Endothelial cell of umbilical vein (primary cell): ENCODE measurements around the gene NTRK2. TPM values are rescaled to one million over a fixed set of nuclear protein-coding genes. Genes with fewer than 3 reads are reported as not detected.

Source experiments
- BruUV-seq: library from RNA; stranded (reverse); fragments of 400-500 nt; replicated peaks from 2 replicates; lab custom pipeline; 2021; lab: Mats Ljungman, UMichigan
- CTCF ChIA-PET: fragments of 300-600, 350-600 bp; sonication (Branson Sonifier 250); formaldehyde crosslinking; loops from one replicate; lab custom pipeline; 2021; ENCODE audit warnings: antibody characterized with exemption, inconsistent platforms; lab: Charles Lee
- POLR2A ChIA-PET: fragments of 300-600, 350-600 bp; sonication (Branson Sonifier 250); formaldehyde crosslinking; loops from one replicate; lab custom pipeline; 2021; ENCODE audit warnings: antibody characterized with exemption, inconsistent platforms; lab: Charles Lee
- DNase-seq: peaks from one replicate; pipeline ENCODE4 v3.0.0-alpha.2; 2011; ENCODE audit warnings: low read depth, low spot score
- FAIRE-seq: peaks from 2 replicates; lab custom pipeline; 2011; peaks lifted over from hg19 to GRCh38; lab: Jason Lieb, UNC
- H2AFZ ChIP-seq: 2 replicates; pipeline ENCODE4 v1.6.0; 2012; ENCODE audit warnings: low read depth, low read length, control low read depth, inconsistent platforms
- H3K27ac ChIP-seq: 2 replicates; pipeline ENCODE4 v1.5.1; 2011; ENCODE audit warnings: low read depth, mild to moderate bottlenecking, control low read depth, low read length, moderate library complexity; ENCODE audit not compliant: insufficient read depth
- H3K27me3 ChIP-seq, 2 experiments: 2 replicates each; pipeline versions ENCODE4 v1.6.0 to v1.6.1; 2011; ENCODE audit warnings: low read length in 2 of 2, mixed read lengths in 1 of 2; ENCODE audit not compliant: control insufficient read depth in 2 of 2, insufficient read depth in 2 of 2
- H3K36me3 ChIP-seq, 2 experiments: 2 replicates in 1 of 2; 3 replicates in 1 of 2; pipeline ENCODE4 v1.5.1; 2011; ENCODE audit warnings: low read length in 2 of 2, mild to moderate bottlenecking in 1 of 2, moderate library complexity in 1 of 2; ENCODE audit not compliant: control insufficient read depth in 2 of 2, insufficient read depth in 2 of 2; ENCODE audit errors: extremely low read depth in 1 of 2
- H3K4me1 ChIP-seq: 3 replicates; pipeline ENCODE4 v1.5.1; 2011; ENCODE audit warnings: mild to moderate bottlenecking, low read length; ENCODE audit not compliant: control insufficient read depth, insufficient read depth; ENCODE audit errors: extremely low read depth
- H3K4me2 ChIP-seq: 2 replicates; pipeline ENCODE4 v1.6.1; 2011; ENCODE audit warnings: low read length, control low read depth, mixed read lengths; ENCODE audit not compliant: insufficient read depth
- H3K4me3 ChIP-seq, 3 experiments: fragments of 200-600 bp in 1 of 3; sonication (generic), shearing (Covaris generic) in 1 of 3; replicated peaks in 1 of 3; 2 replicates each; pipeline ENCODE4 v1.5.1; 2011 to 2016; ENCODE audit warnings: control low read depth in 3 of 3, low read length in 3 of 3, mild to moderate bottlenecking in 2 of 3, inconsistent platforms in 1 of 3, low read depth in 1 of 3, moderate library complexity in 1 of 3; ENCODE audit not compliant: insufficient read depth in 1 of 3
- H3K79me2 ChIP-seq: 2 replicates; pipeline ENCODE4 v1.6.0; 2012; ENCODE audit warnings: low read length, inconsistent platforms; ENCODE audit not compliant: control insufficient read depth, insufficient read depth
- H3K9ac ChIP-seq: replicated peaks from 2 replicates; pipeline ENCODE3; 2011; ENCODE audit warnings: low read length, control low read depth; ENCODE audit not compliant: insufficient read depth; ENCODE audit errors: extremely low read depth
- H3K9me1 ChIP-seq: replicated peaks from 3 replicates; pipeline ENCODE4 v1.6.0; 2011; ENCODE audit warnings: mild to moderate bottlenecking, low read length; ENCODE audit not compliant: control insufficient read depth, insufficient read depth; ENCODE audit errors: extremely low read depth
- H3K9me3 ChIP-seq: replicated peaks from 2 replicates; pipeline ENCODE4 v1.5.1; 2012; ENCODE audit warnings: low read length, inconsistent platforms; ENCODE audit not compliant: control insufficient read depth, insufficient read depth
- H4K20me1 ChIP-seq: replicated peaks from 2 replicates; pipeline ENCODE3; 2011; ENCODE audit warnings: mild to moderate bottlenecking, low read length; ENCODE audit not compliant: control insufficient read depth, insufficient read depth; ENCODE audit errors: extremely low read depth
- EZH2 ChIP-seq: IDR thresholded peaks from 2 replicates; pipeline ENCODE4 v1.6.1; 2012; ENCODE audit warnings: borderline replicate concordance, low read depth, mild to moderate bottlenecking, moderate library complexity, low read length, inconsistent platforms; ENCODE audit not compliant: severe bottlenecking
- FOS ChIP-seq: IDR thresholded peaks from 2 replicates; pipeline ENCODE4 v1.6.1; 2011; ENCODE audit warnings: mild to moderate bottlenecking, low read length, moderate library complexity, borderline replicate concordance; ENCODE audit not compliant: insufficient read depth
- MYC ChIP-seq: IDR thresholded peaks from one replicate; pipeline ENCODE4 v1.6.1; 2011; ENCODE audit warnings: mild to moderate bottlenecking, low read depth, low read length
- dilution Hi-C: fragments of 300-500 bp; cut with MboI; formaldehyde crosslinking; loops from one replicate; pipeline ENCODE4 v1.15.0; 2019; ENCODE audit warnings: low sequenced_read_pairs; ENCODE audit not compliant: extremely low pct_ligation_motif_present
- intact Hi-C: fragments of 100-400 bp; cut with micrococcal nuclease; formaldehyde crosslinking; loops from one replicate; pipeline ENCODE4 v1.10.0; 2022
- polyA plus RNA-seq, 4 experiments: library from polyadenylated mRNA; depleted of rRNA in 3 of 4; stranded (reverse) in 3 of 4; unstranded in 1 of 4; fragments of >200 nt; gene quantifications; 2 replicates each; pipeline versions ENCODE4 v1.2.1 to v1.2.3, GENCODE V29; 2011 to 2012; ENCODE audit warnings: missing spikeins in 1 of 4
- total RNA-seq: library from RNA; stranded (reverse); gene quantifications from 2 replicates; pipeline ENCODE4 v1.2.3, GENCODE V29; 2021
- TF ChIP-seq, protein P1 (sequence below), 2 donors: IDR thresholded peaks; 1 replicate in 1 of 2; 2 replicates in 1 of 2; pipeline ENCODE4 v1.5.1; 2011; ENCODE audit warnings: low read length in 2 of 2, mild to moderate bottlenecking in 2 of 2, moderate library complexity in 2 of 2, control low read depth in 1 of 2, inconsistent platforms in 1 of 2, low read depth in 1 of 2; ENCODE audit not compliant: insufficient read depth in 1 of 2; ENCODE audit errors: extremely low read depth in 1 of 2

The NTRK2 gene
- total and polyA plus RNA-seq, 2 donors (not counting 3 experiments of a cell fraction or from before 2014, with no cell fraction given) = 0.01 to 0.13 TPM

DNA sequence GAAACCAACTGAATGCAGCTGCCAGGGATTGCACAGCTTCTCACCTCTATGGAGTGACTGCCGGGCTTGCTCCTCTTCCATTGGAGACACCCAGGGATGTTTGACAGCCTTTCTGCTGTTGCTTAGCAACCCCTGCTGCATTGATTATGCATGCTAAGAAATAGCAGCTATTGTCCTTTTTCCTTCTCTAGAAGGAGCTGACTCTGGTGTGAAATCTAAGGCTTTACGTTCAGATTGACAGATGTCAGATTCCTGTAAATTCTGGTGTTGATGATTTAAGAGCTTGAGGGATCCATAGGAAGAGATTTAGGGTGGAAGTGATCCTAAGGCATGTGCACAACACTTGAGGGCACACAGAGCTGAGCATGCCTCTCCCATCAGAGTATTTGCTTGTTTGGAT lies 267.7 kb downstream of the NTRK2 start:
- no peak overlapping the region for H2AFZ ChIP-seq
- H3K4me1 ChIP-seq = no peaks in the 10 kb centered on the region
- H3K9me1 ChIP-seq = no peaks in the 10 kb centered on the region
- no peak overlapping the region for H3K4me3 ChIP-seq
- dilution Hi-C loops (no loop called here), intact Hi-C loops (no loop called here)
- no peaks in the 10 kb centered on the region for H3K79me2 ChIP-seq
- no peaks in the 10 kb centered on the region for H3K36me3 ChIP-seq
- no peak for DNase-seq
- POLR2A ChIA-PET = no interaction called here
- H3K9me3 ChIP-seq = no peaks in the 10 kb centered on the region
- no peak for FAIRE-seq
- no peaks in the 10 kb centered on the region for H4K20me1 ChIP-seq
- no peak overlapping the region for H3K9ac ChIP-seq
- BruUV-seq = no TSS peak
- no peak overlapping the region for H3K27ac ChIP-seq
- H3K4me2 ChIP-seq = no peak overlapping the region
- H3K27me3 ChIP-seq = no peaks in the 10 kb centered on the region
- no peak for TF ChIP-seq EZH2
- TF ChIP-seq, protein P1, sequence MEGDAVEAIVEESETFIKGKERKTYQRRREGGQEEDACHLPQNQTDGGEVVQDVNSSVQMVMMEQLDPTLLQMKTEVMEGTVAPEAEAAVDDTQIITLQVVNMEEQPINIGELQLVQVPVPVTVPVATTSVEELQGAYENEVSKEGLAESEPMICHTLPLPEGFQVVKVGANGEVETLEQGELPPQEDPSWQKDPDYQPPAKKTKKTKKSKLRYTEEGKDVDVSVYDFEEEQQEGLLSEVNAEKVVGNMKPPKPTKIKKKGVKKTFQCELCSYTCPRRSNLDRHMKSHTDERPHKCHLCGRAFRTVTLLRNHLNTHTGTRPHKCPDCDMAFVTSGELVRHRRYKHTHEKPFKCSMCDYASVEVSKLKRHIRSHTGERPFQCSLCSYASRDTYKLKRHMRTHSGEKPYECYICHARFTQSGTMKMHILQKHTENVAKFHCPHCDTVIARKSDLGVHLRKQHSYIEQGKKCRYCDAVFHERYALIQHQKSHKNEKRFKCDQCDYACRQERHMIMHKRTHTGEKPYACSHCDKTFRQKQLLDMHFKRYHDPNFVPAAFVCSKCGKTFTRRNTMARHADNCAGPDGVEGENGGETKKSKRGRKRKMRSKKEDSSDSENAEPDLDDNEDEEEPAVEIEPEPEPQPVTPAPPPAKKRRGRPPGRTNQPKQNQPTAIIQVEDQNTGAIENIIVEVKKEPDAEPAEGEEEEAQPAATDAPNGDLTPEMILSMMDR (IDR thresholded peaks at IDR 0.05; ENCODE audit: extremely low read depth in 1 of 2, insufficient read depth in 1 of 2, low read depth in 1 of 2, low read length in 2 of 2) = no peak
- no peak for TF ChIP-seq MYC
- TF ChIP-seq FOS = no peak
- CTCF ChIA-PET = interaction anchor here (1.2 kb wide), 1 partner anchor 15 kb away, joined by 5 read pairs; no protein-coding TSS in a partner anchor

DNA sequence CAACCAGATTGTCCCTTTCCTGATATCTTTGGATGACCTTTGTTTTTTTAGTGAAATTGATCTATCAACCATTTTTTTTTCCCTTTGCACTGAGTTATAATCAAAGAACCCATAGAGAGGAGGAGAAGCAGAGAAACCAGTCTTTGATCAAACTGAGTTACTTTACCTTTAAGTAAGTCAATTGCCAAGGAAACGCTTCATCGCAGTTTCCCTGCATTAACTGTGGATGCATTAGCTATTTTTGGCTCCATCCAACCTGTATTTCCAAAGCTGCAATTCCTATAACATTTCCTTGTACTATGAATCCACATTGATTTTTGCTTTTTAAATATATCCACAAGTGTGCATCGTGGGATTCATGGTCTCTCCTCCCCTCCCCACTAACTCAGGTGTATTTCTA lies 268.1 kb downstream of the NTRK2 start:
- no peak overlapping the region for H2AFZ ChIP-seq
- no peak overlapping the region for H3K9ac ChIP-seq
- no peak overlapping the region for H3K4me2 ChIP-seq
- CTCF ChIA-PET = interaction anchor here (1.2 kb wide), 1 partner anchor 15 kb away, joined by 5 read pairs; no protein-coding TSS in a partner anchor
- H3K36me3 ChIP-seq = no peaks in the 10 kb centered on the region
- H3K79me2 ChIP-seq = no peaks in the 10 kb centered on the region
- intact Hi-C loops = no loop called here
- no peak for FAIRE-seq
- POLR2A ChIA-PET = no interaction called here
- no peaks in the 10 kb centered on the region for H4K20me1 ChIP-seq
- H3K4me3 ChIP-seq = no peak overlapping the region
- H3K27ac ChIP-seq = no peak overlapping the region
- H3K27me3 ChIP-seq = no peaks in the 10 kb centered on the region
- dilution Hi-C loops = no loop called here
- no peaks in the 10 kb centered on the region for H3K9me1 ChIP-seq
- no TSS peak for BruUV-seq
- DNase-seq = no peak
- TF ChIP-seq EZH2 = no peak
- H3K4me1 ChIP-seq = no peaks in the 10 kb centered on the region
- no peaks in the 10 kb centered on the region for H3K9me3 ChIP-seq
